K562 (cell line): ENCODE measurements around the gene GDF15. TPM values are rescaled to one million over a fixed set of nuclear protein-coding genes. Genes with fewer than 3 reads are reported as not detected.

Source experiments
- ADNP ChIP-seq: fragments of 200-800 bp; sonication (Bioruptor generic); IDR thresholded peaks from 2 replicates; pipeline ENCODE4 v1.6.1; 2016; ENCODE audit warnings: missing genetic modification characterization, missing compliant biosample characterization
- ATF2 ChIP-seq: sonication (generic); formaldehyde crosslinking; IDR thresholded peaks from 2 replicates; pipeline ENCODE4 v1.8.1; 2022; ENCODE audit warnings: missing genetic modification reagents
- BRD4 ChIP-seq: fragments of 200-600 bp; sonication (generic); IDR thresholded peaks from 2 replicates; pipeline ENCODE4 v1.6.1; 2017; ENCODE audit warnings: inconsistent platforms
- CEBPG ChIP-seq, 3 experiments: fragments of 200-800 bp in 1 of 3; sonication (Bioruptor generic) in 1 of 3; sonication (generic) in 1 of 3; formaldehyde crosslinking in 1 of 3; IDR thresholded peaks in 2 of 3; conservative IDR thresholded peaks in 1 of 3; 2 replicates each; pipeline versions ENCODE4 v1.6.1 to v1.8.0; 2016 to 2022; ENCODE audit warnings: missing compliant biosample characterization in 2 of 3, missing genetic modification characterization in 2 of 3, mild to moderate bottlenecking in 1 of 3, missing genetic modification reagents in 1 of 3
- CHD4 ChIP-seq: fragments of 200-600 bp; sonication (generic); IDR thresholded peaks from 3 replicates; pipeline ENCODE4 v1.6.1; 2012; ENCODE audit warnings: low read depth, mild to moderate bottlenecking, mixed read lengths, low read length, inconsistent platforms; ENCODE audit not compliant: insufficient read depth, insufficient replicate concordance, poor library complexity, severe bottlenecking
- CSDE1 ChIP-seq, 2 experiments: fragments of 450-650 bp; IDR thresholded peaks; 2 replicates each; pipeline ENCODE4 v1.6.1; 2016; ENCODE audit warnings: mild to moderate bottlenecking in 1 of 2
- FOSL1 ChIP-seq: fragments of 200-800 bp; sonication (Bioruptor generic); conservative IDR thresholded peaks from 2 replicates; pipeline ENCODE4 v1.6.1; 2016; ENCODE audit warnings: missing genetic modification characterization, missing compliant biosample characterization
- GTF2B ChIP-seq: IDR thresholded peaks from 2 replicates; pipeline ENCODE4 v1.6.1; 2011; ENCODE audit not compliant: insufficient read length; ENCODE audit errors: extremely low read depth
- KAT7 ChIP-seq: sonication (generic); formaldehyde crosslinking; IDR thresholded peaks from 2 replicates; pipeline ENCODE4 v1.8.0; 2022; ENCODE audit warnings: missing genetic modification reagents, mild to moderate bottlenecking, borderline replicate concordance
- MLX ChIP-seq, 2 experiments: fragments of 450-650 bp in 1 of 2; sonication (generic) in 1 of 2; formaldehyde crosslinking; conservative IDR thresholded peaks; 2 replicates each; pipeline versions ENCODE4 v1.4.0 to v1.8.1; 2020 to 2022; ENCODE audit warnings: mild to moderate bottlenecking in 1 of 2, missing genetic modification reagents in 1 of 2
- MYC ChIP-seq, 2 experiments: fragments of 250-450 bp in 1 of 2; sonication (Bioruptor Pico) in 1 of 2; IDR thresholded peaks; 2 replicates each; pipeline versions ENCODE4 v1.5.1 to v1.6.1; 2012 to 2021; ENCODE audit warnings: low read depth in 2 of 2, borderline replicate concordance in 1 of 2, improper control_type of control experiment in 1 of 2, low read length in 1 of 2, mild to moderate bottlenecking in 1 of 2, moderate library complexity in 1 of 2
- PTRF ChIP-seq: fragments of 450-650 bp; IDR thresholded peaks from 2 replicates; pipeline ENCODE4 v1.6.1; 2016; ENCODE audit warnings: mild to moderate bottlenecking, missing genetic modification characterization, missing compliant biosample characterization
- RB1 ChIP-seq: fragments of 450-650 bp; IDR thresholded peaks from 2 replicates; pipeline ENCODE4 v1.6.1; 2017; ENCODE audit warnings: low read depth, mild to moderate bottlenecking
- RBBP5 ChIP-seq: fragments of 200-600 bp; sonication (generic); IDR thresholded peaks from 2 replicates; pipeline ENCODE4 v1.6.1; 2012; ENCODE audit warnings: borderline replicate concordance, mild to moderate bottlenecking, low read length, control low read depth, inconsistent platforms; ENCODE audit not compliant: insufficient read depth, poor library complexity, severe bottlenecking
- RBM39 ChIP-seq: fragments of 200-400 bp; formaldehyde crosslinking; optimal IDR thresholded peaks from 2 replicates; pipeline ENCODE3; 2018; ENCODE audit warnings: low read depth, low read length
- TEAD1 ChIP-seq, 2 experiments: fragments of 450-650 bp in 1 of 2; sonication (generic) in 1 of 2; formaldehyde crosslinking; IDR thresholded peaks; 2 replicates each; pipeline versions ENCODE4 v1.4.0 to v1.8.0; 2020 to 2022; ENCODE audit warnings: mild to moderate bottlenecking in 2 of 2, missing genetic modification reagents in 1 of 2
- USF2 ChIP-seq: sonication (generic); formaldehyde crosslinking; IDR thresholded peaks from 2 replicates; pipeline ENCODE4 v1.5.0; 2020; ENCODE audit warnings: missing genetic modification reagents
- ZNF175 ChIP-seq: fragments of 200-800 bp; sonication (Bioruptor generic); IDR thresholded peaks from 2 replicates; pipeline ENCODE4 v1.6.1; 2016; ENCODE audit warnings: low read depth, mild to moderate bottlenecking, missing genetic modification characterization, missing compliant biosample characterization
- ZNF511 ChIP-seq: sonication (generic); formaldehyde crosslinking; IDR thresholded peaks from 2 replicates; pipeline ENCODE4 v1.8.0; 2022; ENCODE audit warnings: mild to moderate bottlenecking, missing genetic modification reagents
- ZNF584 ChIP-seq: fragments of 200-800 bp; sonication (Bioruptor generic); IDR thresholded peaks from 2 replicates; pipeline ENCODE4 v1.6.1; 2016; ENCODE audit warnings: low read depth, mild to moderate bottlenecking, missing genetic modification characterization, missing compliant biosample characterization
- polyA plus RNA-seq, 8 experiments: library from polyadenylated mRNA; depleted of rRNA in 4 of 8; stranded (reverse) in 5 of 8; unstranded in 3 of 8; fragments of >200 nt; fragmentation: Nextera tagmentation in 2 of 8; fragmentation: Illumina TruSeq in 1 of 8; extraction: Ambion mirVana in 2 of 8; extraction: Trizol in 1 of 8; gene quantifications; 2 replicates each; pipeline versions ENCODE4 v1.2.1 to v1.2.3, GENCODE V29; 2011 to 2014; ENCODE audit warnings: inconsistent platforms in 1 of 8, missing spikeins in 1 of 8
- total RNA-seq, 7 experiments: library from RNA; depleted of rRNA in 6 of 7; stranded (reverse); fragments of >200 nt in 6 of 7; fragmentation: Illumina TruSeq in 2 of 7; extraction: Trizol in 2 of 7; gene quantifications; 2 replicates each; pipeline versions ENCODE4 v1.2.1 to v1.2.3, GENCODE V29; 2011 to 2021; ENCODE audit warnings: low replicate concordance in 1 of 7

GDF15 gene
- total and polyA plus RNA-seq, 9 of the 15 experiments (the other 6 are each of a cell fraction or from before 2014, with no cell fraction given): 2.3 to 82.4 (median 12.5) TPM

GRCh38 chr19:18340190-18340989, 45.6 kb upstream of the GDF15 start, which contains the start of gene PGPEP1 (continued):
- TF ChIP-seq ADNP (tag): peak; percentile 99
- no peak for TF ChIP-seq RBM39
- no peak for TF ChIP-seq MLX (CRISPR knock-in tag; conservative IDR thresholded peaks at IDR 0.05)
- 0 out of 2 replicates have a peak, but pooled peaks have one; percentile 46 for TF ChIP-seq ZNF175
- no peak for TF ChIP-seq CSDE1 (IDR thresholded peaks at IDR 0.05)
- no peak for TF ChIP-seq PTRF (tag)
- no peak for TF ChIP-seq FOSL1
- no peak for TF ChIP-seq GTF2B
- 0 out of 2 replicates have a peak, but pooled peaks have one; percentile 3 for TF ChIP-seq CEBPG (CRISPR knock-in tag; IDR thresholded peaks at IDR 0.05)
- TF ChIP-seq CEBPG (tag; conservative IDR thresholded peaks at IDR 0.05 in 1 of 2, IDR thresholded peaks at IDR 0.05 in 1 of 2): no peak; a peak in 1 of 4 replicates
- TF ChIP-seq RB1: peak; percentile 84
- peak in 1 of 2 experiments; percentile 77; a peak in 1 of 4 replicates for TF ChIP-seq TEAD1 (CRISPR knock-in tag; IDR thresholded peaks at IDR 0.05)
- TF ChIP-seq BRD4: no peak
- TF ChIP-seq CHD4: peak; percentile 96
- 0 out of 2 replicates have a peak, but pooled peaks have one; percentile 44 for TF ChIP-seq KAT7 (CRISPR knock-in tag)
- TF ChIP-seq ZNF584 (CRISPR knock-in tag): no peak
- no peak for TF ChIP-seq USF2 (CRISPR knock-in tag)
- no peak for TF ChIP-seq ATF2 (CRISPR knock-in tag)
- TF ChIP-seq MYC (IDR thresholded peaks at IDR 0.05; ENCODE audit: low read depth, low read length): no peak; the same call in none of the 2 replicates
- TF ChIP-seq MYC (CRISPR knock-in tag; IDR thresholded peaks at IDR 0.05; ENCODE audit: borderline replicate concordance, low read depth): no peak
- peak; percentile 49; the same call in 1 of the 2 replicates for TF ChIP-seq ZNF511
- TF ChIP-seq RBBP5: peak; percentile 47
